Measurements from ENCODE around the gene KRT81. TPM values are rescaled to one million over a fixed set of nuclear protein-coding genes. Genes with fewer than 3 reads are reported as not detected.

Gene KRT81
- total and polyA plus RNA-seq, 10 donors: 0.05 to 0.37 TPM; not detected in 8

DNA sequence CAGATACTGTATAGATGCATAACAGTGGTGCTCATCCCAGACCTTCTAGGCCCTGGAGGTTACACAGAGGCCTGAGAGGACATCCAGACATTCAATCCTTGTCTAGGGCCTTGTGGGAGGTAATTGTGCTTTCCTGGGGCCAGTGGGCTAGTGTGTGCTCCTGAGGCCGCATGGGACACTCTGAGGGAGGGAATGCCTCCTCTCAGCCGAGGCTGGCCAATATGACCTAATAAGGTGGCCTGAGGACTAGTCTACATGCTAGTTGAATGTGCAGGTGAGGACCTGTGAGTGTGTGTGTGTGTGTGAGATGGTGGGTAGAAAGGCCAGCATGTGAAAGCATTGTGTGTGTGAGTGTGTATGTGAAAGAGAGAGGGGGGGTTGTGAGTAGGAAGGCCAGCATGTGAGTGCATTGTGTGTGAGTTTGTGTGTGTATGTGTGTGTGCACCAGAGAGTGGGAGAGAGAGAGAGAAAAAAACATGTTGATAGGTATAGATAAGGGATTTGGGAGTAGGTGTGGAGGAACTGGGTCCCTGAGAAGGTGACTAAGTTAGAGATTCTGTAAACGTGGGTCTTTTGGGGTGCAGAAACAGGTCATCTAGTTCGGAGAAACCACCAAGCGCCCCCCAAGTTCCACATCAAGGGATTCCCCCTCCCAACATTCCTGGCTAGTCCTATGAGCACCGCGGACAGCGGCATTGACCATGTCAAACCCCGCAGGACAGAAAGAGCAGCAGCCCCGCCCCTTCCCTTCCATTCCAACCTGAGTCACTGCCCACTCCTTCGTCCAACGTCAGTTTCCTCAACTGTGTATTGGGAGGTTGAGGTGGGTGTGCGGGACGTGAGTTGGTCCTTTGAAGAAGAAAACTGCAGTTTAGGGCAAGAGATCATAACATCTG lies 9.7 kb upstream of the KRT81 start:
- intact Hi-C loops (cut with DNase I; ENCODE audit: low total_unique reads): no loop called here
- WGBS, 5 donors: 70 to 79% (median 71%) methylated on average over 14 of the region's 14 CpGs
- H3K4me1 ChIP-seq: peaks cover 0 to 7% (median 0%) of the 10 kb centered on the region in 6 donors
- no peak overlapping the region for H3K27ac ChIP-seq
- no peaks in the 10 kb centered on the region for H3K36me3 ChIP-seq
- peak; percentile 34 for DNase-seq
- H3K9me3 ChIP-seq: no peaks in the 10 kb centered on the region
- H3K27me3 ChIP-seq (replicated peaks in 1 of 7): peaks cover 0 to 25% (median 0%) of the 10 kb centered on the region in 7 donors
- no peak overlapping the region for H3K4me3 ChIP-seq
- TF ChIP-seq, protein P1, sequence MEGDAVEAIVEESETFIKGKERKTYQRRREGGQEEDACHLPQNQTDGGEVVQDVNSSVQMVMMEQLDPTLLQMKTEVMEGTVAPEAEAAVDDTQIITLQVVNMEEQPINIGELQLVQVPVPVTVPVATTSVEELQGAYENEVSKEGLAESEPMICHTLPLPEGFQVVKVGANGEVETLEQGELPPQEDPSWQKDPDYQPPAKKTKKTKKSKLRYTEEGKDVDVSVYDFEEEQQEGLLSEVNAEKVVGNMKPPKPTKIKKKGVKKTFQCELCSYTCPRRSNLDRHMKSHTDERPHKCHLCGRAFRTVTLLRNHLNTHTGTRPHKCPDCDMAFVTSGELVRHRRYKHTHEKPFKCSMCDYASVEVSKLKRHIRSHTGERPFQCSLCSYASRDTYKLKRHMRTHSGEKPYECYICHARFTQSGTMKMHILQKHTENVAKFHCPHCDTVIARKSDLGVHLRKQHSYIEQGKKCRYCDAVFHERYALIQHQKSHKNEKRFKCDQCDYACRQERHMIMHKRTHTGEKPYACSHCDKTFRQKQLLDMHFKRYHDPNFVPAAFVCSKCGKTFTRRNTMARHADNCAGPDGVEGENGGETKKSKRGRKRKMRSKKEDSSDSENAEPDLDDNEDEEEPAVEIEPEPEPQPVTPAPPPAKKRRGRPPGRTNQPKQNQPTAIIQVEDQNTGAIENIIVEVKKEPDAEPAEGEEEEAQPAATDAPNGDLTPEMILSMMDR (IDR thresholded peaks at IDR 0.05 in 8 of 11, conservative IDR thresholded peaks at IDR 0.05 in 3 of 11): no peak
- TF ChIP-seq POLR2AphosphoS5 (IDR thresholded peaks at IDR 0.05) (no peak), POLR2A (IDR thresholded peaks at IDR 0.05) (no peak)

- Histone ChIP-seq H3K4me3 (no peak overlapping the region), H3K9me3 (no peaks in the 10 kb centered on the region), H3K27ac (no peak overlapping the region), H3K27me3 (replicated peaks in 1 of 7) (peaks cover 0 to 24% (median 0%) of the 10 kb centered on the region in 7 donors), H3K4me1 (no peaks in the 10 kb centered on the region), H3K36me3 (no peaks in the 10 kb centered on the region)
- TF ChIP-seq POLR2A (IDR thresholded peaks at IDR 0.05): no peak
- TF ChIP-seq, protein P1 (IDR thresholded peaks at IDR 0.05 in 8 of 11, conservative IDR thresholded peaks at IDR 0.05 in 3 of 11): no peak
- no peak for TF ChIP-seq POLR2AphosphoS5 (IDR thresholded peaks at IDR 0.05)
- WGBS, 5 donors: 71 to 83% (median 75%) methylated on average over 4 of the region's 4 CpGs
- DNase-seq: no peak
- intact Hi-C loops (cut with DNase I; ENCODE audit: low total_unique reads): no loop called here
Measured at GRCh38 chr12:52298677-52299190, 7.4 kb upstream of the KRT81 start.

- intact Hi-C loops (cut with DNase I; ENCODE audit: low total_unique reads): no loop called here
- H3K27ac ChIP-seq: no peak overlapping the region
- TF ChIP-seq POLR2AphosphoS5 (IDR thresholded peaks at IDR 0.05) (no peak), POLR2A (IDR thresholded peaks at IDR 0.05) (no peak)
- TF ChIP-seq, protein P1 (IDR thresholded peaks at IDR 0.05 in 8 of 11, conservative IDR thresholded peaks at IDR 0.05 in 3 of 11): no peak
- H3K4me3 ChIP-seq: no peak overlapping the region
- peaks cover 0 to 24% (median 0%) of the 10 kb centered on the region in 7 donors for H3K27me3 ChIP-seq (replicated peaks in 1 of 7)
- 86 to 100% (median 89%) methylated on average over 4 to 5 of the region's 5 CpGs for WGBS, 5 donors
- H3K9me3 ChIP-seq: no peaks in the 10 kb centered on the region
- H3K4me1 ChIP-seq: no peaks in the 10 kb centered on the region
- peak; percentile 41 for DNase-seq
- H3K36me3 ChIP-seq: no peaks in the 10 kb centered on the region
Measured at GRCh38 chr12:52296572-52297215, 5.4 kb upstream of the KRT81 start.

GRCh38 chr12:52295663-52296062 lies 4.3 kb upstream of the KRT81 start:
- Histone ChIP-seq H3K9me3 (no peaks in the 10 kb centered on the region), H3K4me3 (no peak overlapping the region), H3K27me3 (replicated peaks in 1 of 7) (peaks cover 0 to 29% (median 0%) of the 10 kb centered on the region in 7 donors), H3K27ac (no peak overlapping the region), H3K4me1 (no peaks in the 10 kb centered on the region), H3K36me3 (no peaks in the 10 kb centered on the region)
- TF ChIP-seq POLR2AphosphoS5 (IDR thresholded peaks at IDR 0.05) (no peak), POLR2A (IDR thresholded peaks at IDR 0.05) (no peak)
- TF ChIP-seq, protein P1 (IDR thresholded peaks at IDR 0.05 in 8 of 11, conservative IDR thresholded peaks at IDR 0.05 in 3 of 11): no peak
- WGBS, 5 donors: 67 to 82% (median 76%) methylated on average over 1 of the region's 1 CpG
- intact Hi-C loops (cut with DNase I; ENCODE audit: low total_unique reads): no loop called here
- no peak for DNase-seq

Measured in spleen (tissue), 11 donors.